ENCODE data around the gene TMEM245.
"Not testable (repeated sequence)": the region's sequence is repeated elsewhere in the genome, so short reads cannot be mapped to it uniquely, and the experiment has no call there.

The TMEM245 gene

GRCh38 chr9:109003116-109003515 is 116.6 kb downstream of the TMEM245 start:
- no peak for DNase-seq (ENCODE audit: low read depth in 2 of 2, low spot score in 1 of 2)

GRCh38 chr9:109002141-109002540 is 117.6 kb downstream of the TMEM245 start:
- no peak for DNase-seq (ENCODE audit: low read depth in 2 of 2, low spot score in 1 of 2)

- no peak for DNase-seq (ENCODE audit: low read depth in 2 of 2, low spot score in 1 of 2)
Measured at GRCh38 chr9:109001275-109001676, 118.5 kb downstream of the TMEM245 start.

- DNase-seq (ENCODE audit: low read depth in 2 of 2, low spot score in 1 of 2), result no peak
Measured at GRCh38 chr9:108997112-108997511, 122.6 kb downstream of the TMEM245 start.

GRCh38 chr9:108996643-108997042 is 123.1 kb downstream of the TMEM245 start:
- no peak for DNase-seq (ENCODE audit: low read depth in 2 of 2, low spot score in 1 of 2)

DNA sequence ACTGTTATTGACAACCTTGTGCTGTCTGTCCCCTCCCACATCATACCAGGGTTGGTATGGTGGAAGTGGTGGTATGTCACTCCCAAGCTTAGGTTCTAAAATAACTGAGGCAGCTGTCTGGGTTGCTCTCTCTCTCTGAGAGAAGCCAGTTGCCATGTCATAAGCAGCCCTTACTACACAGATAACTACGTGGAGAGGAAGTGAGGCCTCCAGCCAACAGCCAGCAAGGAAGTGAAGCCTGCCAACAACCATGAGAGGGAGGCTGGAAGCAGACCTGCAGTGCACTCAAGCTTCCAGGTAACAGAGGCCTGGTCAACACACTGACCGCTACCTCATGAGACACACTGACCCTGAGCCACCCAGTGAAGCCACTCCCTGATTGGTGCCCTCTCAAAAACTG is 125.1 kb downstream of the TMEM245 start:
- DNase-seq (ENCODE audit: low read depth in 2 of 2, low spot score in 1 of 2), result no peak

DNA sequence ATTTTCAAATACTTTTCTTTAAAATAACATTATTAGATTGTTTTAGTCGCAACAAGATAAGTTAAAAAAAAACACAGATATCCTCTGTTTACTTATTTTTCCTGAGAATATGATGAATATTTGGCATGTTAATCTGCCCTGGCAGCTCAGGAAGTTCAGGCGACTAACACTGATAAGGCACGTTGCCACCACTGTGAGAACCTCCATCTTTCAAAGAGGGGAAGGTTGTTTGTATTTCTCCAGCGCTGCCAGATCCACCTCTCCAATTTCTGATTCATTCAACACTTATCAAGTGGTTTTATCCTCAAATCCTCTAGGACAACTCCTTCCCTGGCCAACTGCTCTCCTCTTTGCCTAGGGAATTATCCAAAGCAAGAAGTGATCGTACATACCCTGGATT is 128.3 kb downstream of the TMEM245 start:
- DNase-seq (ENCODE audit: low read depth in 2 of 2, low spot score in 1 of 2), result no peak

- no peak for DNase-seq (ENCODE audit: low read depth in 2 of 2, low spot score in 1 of 2)
Measured at GRCh38 chr9:108983885-108984284, 135.9 kb downstream of the TMEM245 start.

DNA sequence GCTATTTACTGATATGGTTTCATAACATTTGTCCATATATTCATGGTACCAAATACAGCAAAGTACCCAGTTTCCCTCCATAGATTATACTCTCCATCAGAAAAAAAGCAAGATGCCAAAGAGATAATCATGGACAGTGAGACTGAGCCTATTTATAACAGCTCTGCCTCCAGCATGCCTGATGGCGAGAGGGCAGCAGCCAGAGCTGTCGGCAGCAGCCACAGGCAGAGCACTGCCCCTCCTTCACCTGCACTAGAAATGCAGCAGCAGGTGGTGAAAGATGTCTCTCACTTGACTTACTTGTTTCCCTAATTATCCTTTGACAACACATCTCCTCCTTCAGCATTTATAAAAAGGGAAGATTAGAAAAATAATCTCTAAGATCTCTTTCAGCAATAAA is 138.9 kb downstream of the TMEM245 start:
- DNase-seq (ENCODE audit: low read depth in 2 of 2, low spot score in 1 of 2), result no peak

- no peak for DNase-seq (ENCODE audit: low read depth in 2 of 2, low spot score in 1 of 2)
Measured at GRCh38 chr9:108978205-108978604, 141.5 kb downstream of the TMEM245 start.

- DNase-seq (ENCODE audit: low read depth in 2 of 2, low spot score in 1 of 2), result no peak
Measured at GRCh38 chr9:108973895-108974294, 145.9 kb downstream of the TMEM245 start.

GRCh38 chr9:108972626-108973209 is 147.0 kb downstream of the TMEM245 start:
- DNase-seq (ENCODE audit: low read depth in 2 of 2, low spot score in 1 of 2), result no peak

DNA sequence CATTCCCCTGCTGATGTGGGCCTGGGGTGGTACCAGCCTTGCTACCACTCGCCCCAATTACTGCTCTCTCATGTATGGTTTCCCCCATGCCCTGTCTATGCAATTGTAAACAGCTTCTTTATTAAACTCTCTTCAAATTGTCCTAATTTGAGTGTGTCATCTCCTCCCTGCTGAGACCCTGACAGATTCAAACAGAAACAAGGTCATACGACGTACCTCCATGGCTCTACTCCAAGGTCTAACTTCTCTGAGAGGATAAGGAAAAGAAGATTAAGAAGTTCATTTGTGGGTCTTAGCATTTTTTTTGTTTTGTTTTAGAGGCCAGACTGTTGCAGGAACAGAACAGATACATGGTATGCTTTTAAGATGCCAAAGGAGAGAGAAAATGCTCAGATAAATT is 147.6 kb downstream of the TMEM245 start:
- DNase-seq (ENCODE audit: low read depth in 2 of 2, low spot score in 1 of 2), result no peak

DNA sequence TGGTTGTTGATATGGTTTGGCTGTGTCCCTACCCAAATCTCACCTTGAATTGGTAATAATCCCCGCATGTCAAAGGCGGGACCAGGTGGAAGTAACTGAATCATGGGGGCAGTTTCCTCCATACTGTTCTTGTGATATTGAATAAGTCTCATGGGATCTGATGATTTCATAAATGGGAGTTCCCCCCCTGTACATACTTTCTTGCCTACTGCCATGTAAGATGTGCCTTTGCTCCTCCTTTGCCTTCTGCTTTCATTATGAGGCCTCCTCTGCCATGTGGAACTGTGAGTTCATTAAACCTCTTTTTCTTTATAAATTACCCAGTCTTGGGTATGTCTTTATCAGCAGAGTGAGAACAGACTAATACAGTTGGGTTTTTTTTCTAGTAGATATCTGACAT is 148.4 kb downstream of the TMEM245 start:
- not testable (repeated sequence) for DNase-seq (ENCODE audit: low read depth in 2 of 2, low spot score in 1 of 2)

DNA sequence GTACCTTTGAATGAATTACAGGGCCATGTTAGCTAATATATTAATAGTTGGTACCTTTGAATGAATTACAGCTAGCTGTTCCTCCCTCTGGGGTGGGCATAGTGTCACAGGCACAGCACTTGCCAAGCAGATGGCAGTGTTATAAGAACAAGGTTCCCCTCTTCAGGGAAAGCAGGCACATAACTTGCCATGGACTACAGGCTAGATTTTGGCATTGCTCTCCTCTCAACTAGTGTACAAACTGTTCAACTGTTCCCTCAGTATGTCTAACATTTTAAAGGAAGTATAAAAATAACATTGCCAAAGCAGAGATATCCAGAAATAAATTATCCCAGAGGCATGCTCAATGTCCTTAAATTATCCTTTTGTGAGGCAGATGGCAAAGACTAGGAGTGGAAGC is 151.8 kb downstream of the TMEM245 start:
- no peak for DNase-seq (ENCODE audit: low read depth in 2 of 2, low spot score in 1 of 2)

All from stimulated activated CD8-positive, alpha-beta memory T cell treated with anti-CD3 and anti-CD28 coated beads, Interleukin-4, amount 100 ng/mL, for 4 hours (primary cell).